A549 treated with Hydrocortisone at 1 μM for 4 hours (cell line): ENCODE data around the gene FCER1G. TPM values are rescaled to one million over a fixed set of nuclear protein-coding genes. Genes with fewer than 3 reads are reported as not detected.

ENCODE experiments used
- total RNA-seq: library from RNA; stranded (reverse); fragments of 200-300 nt; extraction: Qiagen RNA extraction; gene quantifications from 5 replicates; pipeline ENCODE4 v1.2.3, GENCODE V29; 2022

The FCER1G gene
- total RNA-seq: 0.22 to 0.43 TPM (median 0.28 TPM) in 3 of 5 replicates, not detected in the others

DNA sequence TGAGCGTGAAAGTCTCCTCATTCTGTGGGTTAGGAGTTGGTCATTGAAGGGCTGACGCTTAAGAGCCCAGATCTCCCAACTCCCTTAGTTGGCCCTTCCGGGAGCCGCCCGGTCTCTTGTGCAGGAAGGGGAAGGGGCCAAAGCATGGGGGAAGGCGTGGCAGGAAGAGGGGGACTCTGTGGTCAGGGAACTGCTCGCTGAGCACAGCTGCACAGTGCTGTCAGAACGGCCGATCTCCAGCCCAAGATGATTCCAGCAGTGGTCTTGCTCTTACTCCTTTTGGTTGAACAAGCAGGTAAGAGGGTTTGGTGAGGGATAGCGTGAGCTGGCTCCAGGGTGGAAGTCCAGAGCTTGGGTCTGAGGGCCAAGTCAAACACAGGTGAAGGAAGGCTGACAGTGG lies at the start of gene FCER1G:
Gene FCER1G (plus strand): TSS at position 220 of the 400 bp plus-strand sequence. CDS start 27 bp downstream, at position 247.

GRCh38 chr1:161165742-161166668 lies 49.1 kb upstream of the FCER1G start, which contains the start of gene PPOX:
Gene PPOX (plus strand): TSS chr1:161166426. CDS start chr1:161166848, 422 bp downstream.

GRCh38 chr1:161177112-161177935 lies 37.8 kb upstream of the FCER1G start, which contains the start of gene B4GALT3:
Gene B4GALT3 (minus strand): TSS chr1:161177507. CDS start chr1:161176060, 1,447 bp downstream.

GRCh38 chr1:161198897-161199431 lies 16.1 kb upstream of the FCER1G start, which contains the start of gene ADAMTS4:
Gene ADAMTS4 (minus strand): TSS chr1:161199054. CDS start chr1:161198627, 427 bp downstream.

GRCh38 chr1:161201836-161202712 lies 13.0 kb upstream of the FCER1G start, which contains the start of gene NDUFS2:
Gene NDUFS2 (plus strand): TSS chr1:161202367. CDS start chr1:161202386, 19 bp downstream.

DNA sequence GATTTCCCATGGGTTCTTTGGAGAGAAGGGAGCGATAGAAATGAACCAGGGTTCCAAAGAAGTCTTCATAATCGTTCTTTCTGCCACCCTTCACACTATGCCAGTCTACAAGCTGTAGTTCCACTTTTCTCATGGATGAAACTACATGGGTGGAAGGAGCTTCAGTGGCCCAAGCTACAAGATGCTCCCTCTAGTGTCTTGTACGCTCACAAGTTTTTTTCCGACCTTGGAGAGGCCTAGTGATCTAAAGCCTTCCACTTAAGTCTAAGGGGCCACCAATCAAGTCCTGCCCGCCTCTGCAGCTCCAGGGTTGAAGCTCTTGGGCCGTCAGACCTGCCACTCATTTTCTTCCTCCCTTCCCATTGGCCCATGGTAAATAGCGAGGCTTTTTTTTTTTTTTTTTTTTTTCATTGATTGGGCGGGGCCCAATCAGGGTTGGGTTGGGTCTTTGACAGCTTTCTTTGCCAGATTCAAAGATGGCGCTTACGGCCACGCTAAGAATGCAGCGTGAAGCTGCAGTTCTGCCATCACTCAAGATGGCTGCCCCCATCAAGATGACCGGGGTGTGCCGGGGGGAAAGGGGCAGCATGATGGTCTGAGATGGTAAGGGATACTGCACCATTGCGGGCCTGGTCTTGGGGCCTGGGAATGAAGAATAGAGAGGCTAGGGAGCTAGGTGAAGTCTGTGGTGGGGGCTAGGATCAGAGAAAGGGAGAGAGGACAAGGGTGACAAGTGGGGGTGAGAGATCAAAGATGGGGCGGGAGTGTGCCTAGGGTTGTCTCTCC lies 10.6 kb downstream of the FCER1G start, which contains the start of gene TOMM40L:
Gene TOMM40L (plus strand): TSS at position 527 of the 786 bp plus-strand sequence. CDS start 430 bp downstream, outside the sequence.

DNA sequence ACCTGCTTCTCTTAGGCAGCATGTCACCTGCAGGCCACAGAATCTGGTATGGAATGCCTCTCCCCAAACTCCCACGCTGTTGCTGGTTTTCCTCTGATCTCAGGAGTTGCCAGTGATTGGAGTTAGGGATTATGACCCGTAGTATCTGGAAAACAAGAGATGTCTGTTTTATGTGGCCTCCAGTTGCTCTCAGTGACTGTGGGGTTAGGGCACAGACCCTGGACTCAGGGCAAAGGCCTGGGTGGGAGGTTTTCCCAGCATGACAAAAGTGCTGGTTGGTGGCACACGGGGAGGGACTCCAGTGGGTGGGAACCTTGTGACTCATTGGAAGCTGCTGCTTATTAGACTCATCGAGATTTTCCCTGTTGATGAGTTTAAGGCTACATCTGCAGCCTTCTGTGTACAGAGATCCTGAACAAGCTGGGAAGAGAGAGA lies 23.0 kb downstream of the FCER1G start, which contains the start of gene NR1I3:
Gene NR1I3 (minus strand): TSS at position 165 of the 435 bp plus-strand sequence. CDS start 1,638 bp downstream, outside the sequence.

GRCh38 chr1:161258439-161259344 lies 43.6 kb downstream of the FCER1G start, which contains the start of gene PCP4L1:
Gene PCP4L1 (plus strand): TSS chr1:161258745. CDS start chr1:161258975, 230 bp downstream.

Other genes with a start within 250 kb of the FCER1G start
- gene F11R, start 194.1 kb upstream of the FCER1G start, total RNA-seq: 47.1 to 81.0 TPM (median 59.6 TPM) in 5 replicates
- gene TSTD1, start 176.3 kb upstream of the FCER1G start, total RNA-seq: 0.36 to 0.44 TPM (median 0.39 TPM) in 4 of 5 replicates, not detected in the other
- gene USF1, start 169.3 kb upstream of the FCER1G start, total RNA-seq: 44.3 to 53.3 TPM (median 48.2 TPM) in 5 replicates
- 0.05 to 0.15 TPM (median 0.12 TPM) in 5 replicates for gene ARHGAP30, start 145.4 kb upstream of the FCER1G start, total RNA-seq
- gene NECTIN4, start 125.7 kb upstream of the FCER1G start, total RNA-seq: 1.00 to 2.2 TPM (median 2.0 TPM) in 5 replicates
- gene KLHDC9, start 116.9 kb upstream of the FCER1G start, total RNA-seq: 1.5 to 2.6 TPM (median 1.9 TPM) in 5 replicates
- gene PFDN2, start 97.3 kb upstream of the FCER1G start, total RNA-seq: 97.4 to 109 TPM (median 107 TPM) in 5 replicates
- 29.9 to 32.4 TPM (median 30.9 TPM) in 5 replicates for gene NIT1, start 97.2 kb upstream of the FCER1G start, total RNA-seq
- 30.0 to 33.7 TPM (median 30.7 TPM) in 5 replicates for gene DEDD, start 82.6 kb upstream of the FCER1G start, total RNA-seq
- gene UFC1, start 61.3 kb upstream of the FCER1G start, total RNA-seq: 85.4 to 123 TPM (median 86.5 TPM) in 5 replicates
- gene USP21, start 55.8 kb upstream of the FCER1G start, total RNA-seq: 19.7 to 23.1 TPM (median 21.3 TPM) in 5 replicates
- gene PPOX, start 48.9 kb upstream of the FCER1G start, total RNA-seq: 12.7 to 17.2 TPM (median 16.4 TPM) in 5 replicates
- gene B4GALT3, start 37.8 kb upstream of the FCER1G start, total RNA-seq: 22.6 to 25.6 TPM (median 24.1 TPM) in 5 replicates
- 0.02 to 0.18 TPM in 2 of 5 replicates, not detected in the others for gene ADAMTS4, start 16.2 kb upstream of the FCER1G start, total RNA-seq
- gene NDUFS2, start 12.9 kb upstream of the FCER1G start, total RNA-seq: 77.6 to 110 TPM (median 81.3 TPM) in 5 replicates
- gene APOA2, start 8.3 kb downstream of the FCER1G start, total RNA-seq: 1.2 to 2.3 TPM in 2 of 5 replicates, not detected in the others
- 10.6 to 13.0 TPM (median 11.1 TPM) in 5 replicates for gene TOMM40L, start 10.8 kb downstream of the FCER1G start, total RNA-seq
- gene NR1I3, start 22.9 kb downstream of the FCER1G start, total RNA-seq: not detected in 5 replicates
- gene PCP4L1, start 43.5 kb downstream of the FCER1G start, total RNA-seq: 0.09 to 0.17 TPM (median 0.12 TPM) in 4 of 5 replicates, not detected in the other
- 0.13 to 0.27 TPM (median 0.21 TPM) in 4 of 5 replicates, not detected in the other for gene MPZ, start 94.7 kb downstream of the FCER1G start, total RNA-seq
- 244 to 267 TPM (median 250 TPM) in 5 replicates for gene SDHC, start 99.1 kb downstream of the FCER1G start, total RNA-seq
- 0.14 to 0.25 TPM (median 0.22 TPM) in 3 of 5 replicates, not detected in the others for gene CFAP126, start 152.6 kb downstream of the FCER1G start, total RNA-seq